Measurements from ENCODE around the gene IQGAP3.
A peak's percentile ranks its signal among the peaks of the same experiment; 100 is the strongest.
"Not testable (repeated sequence)": the region's sequence is repeated elsewhere in the genome, so short reads cannot be mapped to it uniquely, and the experiment has no call there.

Gene IQGAP3

GRCh38 chr1:156590326-156591180 lies 18.2 kb upstream of the IQGAP3 start:
- no peak for ATAC-seq (replicated peaks)
- Mint-ChIP-seq H3K4me3 (peak overlapping the region; percentile 84 to 91), H3K36me3 (peaks cover 17 to 19% of the 10 kb centered on the region in 2 donors), H3K27me3 (no peaks in the 10 kb centered on the region), H3K9me3 (no peaks in the 10 kb centered on the region), H3K4me1 (peaks cover 16 to 36% of the 10 kb centered on the region in 2 donors), H3K27ac (peak overlapping the region; percentile 91)
- DNase-seq, result no peak

GRCh38 chr1:156589546-156589945 lies 17.2 kb upstream of the IQGAP3 start:
- Mint-ChIP-seq H3K36me3 (peaks cover 15 to 24% of the 10 kb centered on the region in 2 donors), H3K4me1 (peaks cover 11 to 34% of the 10 kb centered on the region in 2 donors), H3K4me3 (no peak overlapping the region), H3K27ac (no peak overlapping the region), H3K9me3 (no peaks in the 10 kb centered on the region), H3K27me3 (no peaks in the 10 kb centered on the region)
- ATAC-seq (replicated peaks) (no peak), DNase-seq (no peak)

- not testable (repeated sequence) for H3K27me3 Mint-ChIP-seq; H3K4me3 Mint-ChIP-seq; DNase-seq; ATAC-seq (replicated peaks); H3K27ac Mint-ChIP-seq; H3K9me3 Mint-ChIP-seq
- Mint-ChIP-seq H3K4me1 (peaks cover 21 to 38% of the 10 kb centered on the region in 2 donors), H3K36me3 (peaks cover 11 to 24% of the 10 kb centered on the region in 2 donors)
These were observed 15.6 kb upstream of the IQGAP3 start for GRCh38 chr1:156587927-156588326.

- peaks cover 25 to 40% of the 10 kb centered on the region in 2 donors for H3K4me1 Mint-ChIP-seq
- no peak for DNase-seq
- H3K4me3 Mint-ChIP-seq, result no peak overlapping the region
- H3K27me3 Mint-ChIP-seq, result no peaks in the 10 kb centered on the region
- ATAC-seq (replicated peaks), result no peak
- no peaks in the 10 kb centered on the region for H3K9me3 Mint-ChIP-seq
- peaks cover 10 to 21% of the 10 kb centered on the region in 2 donors for H3K36me3 Mint-ChIP-seq
- H3K27ac Mint-ChIP-seq, result no peak overlapping the region
These were observed 14.6 kb upstream of the IQGAP3 start for GRCh38 chr1:156586892-156587477.

GRCh38 chr1:156586323-156586722 lies 14.0 kb upstream of the IQGAP3 start:
- no peaks in the 10 kb centered on the region for H3K27me3 Mint-ChIP-seq
- no peaks in the 10 kb centered on the region for H3K9me3 Mint-ChIP-seq
- peaks cover 28 to 47% of the 10 kb centered on the region in 2 donors for H3K4me1 Mint-ChIP-seq
- H3K4me3 Mint-ChIP-seq, result no peak overlapping the region
- H3K36me3 Mint-ChIP-seq, result peaks cover 10 to 21% of the 10 kb centered on the region in 2 donors
- DNase-seq, result no peak
- no peak overlapping the region for H3K27ac Mint-ChIP-seq
- ATAC-seq (replicated peaks), result no peak

- no peak overlapping the region for H3K27ac Mint-ChIP-seq
- H3K9me3 Mint-ChIP-seq, result no peaks in the 10 kb centered on the region
- DNase-seq, result no peak
- no peaks in the 10 kb centered on the region for H3K27me3 Mint-ChIP-seq
- no peak for ATAC-seq (replicated peaks)
- H3K4me1 Mint-ChIP-seq, result peaks cover 29 to 43% of the 10 kb centered on the region in 2 donors
- peaks cover 10 to 21% of the 10 kb centered on the region in 2 donors for H3K36me3 Mint-ChIP-seq
- no peak overlapping the region for H3K4me3 Mint-ChIP-seq
These were observed 12.4 kb upstream of the IQGAP3 start for GRCh38 chr1:156584813-156585212.

- ATAC-seq (replicated peaks) (peak; percentile 33 to 36), DNase-seq (peak; percentile 56)
- Mint-ChIP-seq H3K36me3 (peaks cover 10 to 21% of the 10 kb centered on the region in 2 donors), H3K27me3 (no peaks in the 10 kb centered on the region), H3K4me3 (peak overlapping the region; percentile 82 to 85), H3K9me3 (no peaks in the 10 kb centered on the region), H3K4me1 (peaks cover 29 to 43% of the 10 kb centered on the region in 2 donors), H3K27ac (peak overlapping the region; percentile 66)
These were observed 11.7 kb upstream of the IQGAP3 start for GRCh38 chr1:156583821-156584622.

- DNase-seq (peak; percentile 33), ATAC-seq (replicated peaks) (peak; percentile 75 to 77)
- no peaks in the 10 kb centered on the region for H3K9me3 Mint-ChIP-seq
- H3K36me3 Mint-ChIP-seq, result peaks cover 10 to 21% of the 10 kb centered on the region in 2 donors
- peak overlapping the region; percentile 94 for H3K27ac Mint-ChIP-seq
- H3K4me3 Mint-ChIP-seq, result peak overlapping the region; percentile 82 to 85
- no peaks in the 10 kb centered on the region for H3K27me3 Mint-ChIP-seq
- H3K4me1 Mint-ChIP-seq, result peaks cover 29 to 49% of the 10 kb centered on the region in 2 donors
These were observed 10.1 kb upstream of the IQGAP3 start for GRCh38 chr1:156582388-156583017.

GRCh38 chr1:156581661-156582387 lies 9.5 kb upstream of the IQGAP3 start:
- no peaks in the 10 kb centered on the region for H3K27me3 Mint-ChIP-seq
- H3K36me3 Mint-ChIP-seq, result peaks cover 10 to 21% of the 10 kb centered on the region in 2 donors
- ATAC-seq (replicated peaks), result peak; percentile 74 to 83
- peak overlapping the region; percentile 94 for H3K27ac Mint-ChIP-seq
- H3K4me3 Mint-ChIP-seq, result peak overlapping the region; percentile 82 to 85
- DNase-seq, result peak; percentile 29
- H3K4me1 Mint-ChIP-seq, result peaks cover 29 to 49% of the 10 kb centered on the region in 2 donors
- no peaks in the 10 kb centered on the region for H3K9me3 Mint-ChIP-seq

- no peaks in the 10 kb centered on the region for H3K27me3 Mint-ChIP-seq
These were observed 7.1 kb upstream of the IQGAP3 start, which contains the start of gene TTC24 for GRCh38 chr1:156579472-156579871. Gene TTC24 (plus strand): TSS chr1:156579723. CDS start chr1:156581365, 1,642 bp downstream.

GRCh38 chr1:156578055-156578454 lies 5.7 kb upstream of the IQGAP3 start:
- H3K27me3 Mint-ChIP-seq, result peaks cover under 1 to 3% of the 10 kb centered on the region in 2 donors
- H3K9me3 Mint-ChIP-seq, result no peaks in the 10 kb centered on the region
- ATAC-seq (replicated peaks) (no peak), DNase-seq (no peak)
- H3K4me1 Mint-ChIP-seq, result peaks cover 18 to 31% of the 10 kb centered on the region in 2 donors
- no peak overlapping the region for H3K27ac Mint-ChIP-seq
- peaks cover 0 to 4% of the 10 kb centered on the region in 2 donors for H3K36me3 Mint-ChIP-seq
- no peak overlapping the region for H3K4me3 Mint-ChIP-seq

More at GRCh38 chr1:156579472-156579871, 7.1 kb upstream of the IQGAP3 start, which contains the start of gene TTC24:
- no peak for ATAC-seq (replicated peaks)
- no peak for DNase-seq
- Mint-ChIP-seq H3K27ac (no peak within 1 kb of the TSS), H3K9me3 (no peaks in the 10 kb centered on the region), H3K4me1 (peaks cover 25 to 45% of the 10 kb centered on the region in 2 donors), H3K36me3 (peaks cover under 1 to 4% of the 10 kb centered on the region in 2 donors), H3K4me3 (peak within 1 kb of the TSS in 1 of 2 donors; percentile 11)

GRCh38 chr1:156577550-156577949 lies 5.2 kb upstream of the IQGAP3 start:
- H3K9me3 Mint-ChIP-seq, result no peaks in the 10 kb centered on the region
- no peak overlapping the region for H3K4me3 Mint-ChIP-seq

GRCh38 chr1:156574039-156574633 lies 1.8 kb upstream of the IQGAP3 start:
- Mint-ChIP-seq H3K36me3 (peaks cover 0 to 3% of the 10 kb centered on the region in 2 donors), H3K27me3 (peaks cover 21% of the 10 kb centered on the region in 2 donors), H3K4me3 (no peak overlapping the region), H3K9me3 (no peaks in the 10 kb centered on the region), H3K4me1 (peaks cover 11 to 22% of the 10 kb centered on the region in 2 donors), H3K27ac (no peak overlapping the region)
- DNase-seq (no peak), ATAC-seq (replicated peaks) (no peak)

More at GRCh38 chr1:156577550-156577949, 5.2 kb upstream of the IQGAP3 start:
- ATAC-seq (replicated peaks), result no peak
- peaks cover 0 to 1% of the 10 kb centered on the region in 2 donors for H3K36me3 Mint-ChIP-seq
- no peak overlapping the region for H3K27ac Mint-ChIP-seq
- DNase-seq, result no peak
- peaks cover 5 to 8% of the 10 kb centered on the region in 2 donors for H3K27me3 Mint-ChIP-seq
- peaks cover 17 to 31% of the 10 kb centered on the region in 2 donors for H3K4me1 Mint-ChIP-seq
